Head of caudate nucleus (tissue), 42 donors: ENCODE results near the gene OSBPL8.

ENCODE experiments used
- DNase-seq, 42 donors: peaks; one replicate each; pipeline versions ENCODE4 v3.0.0 to v3.0.0-alpha.2; 2020 to 2021; ENCODE audit warnings: mixed read lengths in 7 of 42
- intact Hi-C: fragments of 100-400 bp; cut with DNase I; formaldehyde crosslinking; loops from one replicate; pipeline ENCODE4 v1.15.0; 2022

The OSBPL8 gene, protein sequence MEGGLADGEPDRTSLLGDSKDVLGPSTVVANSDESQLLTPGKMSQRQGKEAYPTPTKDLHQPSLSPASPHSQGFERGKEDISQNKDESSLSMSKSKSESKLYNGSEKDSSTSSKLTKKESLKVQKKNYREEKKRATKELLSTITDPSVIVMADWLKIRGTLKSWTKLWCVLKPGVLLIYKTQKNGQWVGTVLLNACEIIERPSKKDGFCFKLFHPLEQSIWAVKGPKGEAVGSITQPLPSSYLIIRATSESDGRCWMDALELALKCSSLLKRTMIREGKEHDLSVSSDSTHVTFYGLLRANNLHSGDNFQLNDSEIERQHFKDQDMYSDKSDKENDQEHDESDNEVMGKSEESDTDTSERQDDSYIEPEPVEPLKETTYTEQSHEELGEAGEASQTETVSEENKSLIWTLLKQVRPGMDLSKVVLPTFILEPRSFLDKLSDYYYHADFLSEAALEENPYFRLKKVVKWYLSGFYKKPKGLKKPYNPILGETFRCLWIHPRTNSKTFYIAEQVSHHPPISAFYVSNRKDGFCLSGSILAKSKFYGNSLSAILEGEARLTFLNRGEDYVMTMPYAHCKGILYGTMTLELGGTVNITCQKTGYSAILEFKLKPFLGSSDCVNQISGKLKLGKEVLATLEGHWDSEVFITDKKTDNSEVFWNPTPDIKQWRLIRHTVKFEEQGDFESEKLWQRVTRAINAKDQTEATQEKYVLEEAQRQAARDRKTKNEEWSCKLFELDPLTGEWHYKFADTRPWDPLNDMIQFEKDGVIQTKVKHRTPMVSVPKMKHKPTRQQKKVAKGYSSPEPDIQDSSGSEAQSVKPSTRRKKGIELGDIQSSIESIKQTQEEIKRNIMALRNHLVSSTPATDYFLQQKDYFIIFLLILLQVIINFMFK

DNA sequence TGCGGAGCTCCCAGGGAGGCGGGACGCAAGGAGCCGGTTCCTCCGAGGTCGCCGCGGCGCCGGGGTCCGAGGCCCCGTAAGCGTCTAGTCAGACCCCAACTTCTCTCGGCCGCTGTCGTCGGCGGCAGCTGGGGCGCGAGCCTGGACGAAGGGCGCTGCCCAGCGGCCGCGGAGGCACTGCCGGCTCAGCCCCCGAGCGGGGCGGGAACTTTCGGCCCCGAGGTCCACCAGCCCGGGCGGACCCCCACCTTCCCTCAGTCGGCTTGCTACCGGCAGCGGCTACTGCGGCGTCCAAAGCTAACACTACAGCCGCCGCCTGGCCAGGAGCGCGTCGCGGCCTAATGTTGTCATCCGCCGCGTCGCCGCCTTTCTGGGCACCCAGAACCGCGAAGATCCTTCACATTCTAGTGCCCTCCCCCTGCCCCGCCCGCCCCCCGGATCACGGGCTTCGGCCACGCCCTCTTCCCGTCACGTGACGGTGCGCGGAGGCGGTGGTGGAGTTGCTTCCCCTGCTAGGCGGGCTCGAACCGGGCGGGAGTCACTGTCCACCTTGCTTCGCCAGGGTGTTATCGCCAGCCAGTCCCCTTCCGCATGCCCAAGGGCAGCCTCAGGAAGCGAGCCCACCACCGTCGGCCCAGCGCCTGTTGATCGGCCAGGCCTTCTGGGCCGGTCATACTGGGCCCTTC, at the start of gene OSBPL8:
Gene OSBPL8, minus strand, starts transcription at position 372 of the 686 bp plus-strand sequence. CDS start 72,220 bp downstream, outside the sequence.
- intact Hi-C loops: loop anchor here (2.0 to 10.0 kb wide), 3 partner anchors 205 to 1045 kb away; partner anchors contain the start of genes BBS10, KRR1 and ZDHHC17
- peak; percentile 91 to 99 (median 97) for DNase-seq

DNA sequence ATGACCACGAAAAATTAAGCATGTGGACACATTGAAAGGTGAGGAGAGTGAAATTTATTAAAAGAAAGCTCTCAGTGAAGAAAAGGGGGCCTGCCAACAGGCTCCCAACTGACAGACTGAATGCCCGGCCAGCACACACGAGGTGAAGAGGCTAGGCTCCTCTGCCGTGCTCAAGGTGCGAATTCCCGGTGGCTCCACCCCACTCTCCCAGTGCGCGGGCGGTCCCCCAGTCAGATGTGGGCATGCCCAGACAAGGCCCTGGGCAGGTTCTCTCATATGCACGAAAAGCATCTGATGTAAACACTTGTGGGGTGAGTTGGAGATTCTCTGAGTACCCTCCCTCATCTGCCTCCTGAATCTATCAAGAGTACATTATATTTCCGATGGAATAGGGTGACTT, 48.5 kb upstream of the OSBPL8 start:
- DNase-seq: peak in 3 of 42 donors; percentile 4 to 27 (median 16)
- intact Hi-C loops: no loop called here

DNA sequence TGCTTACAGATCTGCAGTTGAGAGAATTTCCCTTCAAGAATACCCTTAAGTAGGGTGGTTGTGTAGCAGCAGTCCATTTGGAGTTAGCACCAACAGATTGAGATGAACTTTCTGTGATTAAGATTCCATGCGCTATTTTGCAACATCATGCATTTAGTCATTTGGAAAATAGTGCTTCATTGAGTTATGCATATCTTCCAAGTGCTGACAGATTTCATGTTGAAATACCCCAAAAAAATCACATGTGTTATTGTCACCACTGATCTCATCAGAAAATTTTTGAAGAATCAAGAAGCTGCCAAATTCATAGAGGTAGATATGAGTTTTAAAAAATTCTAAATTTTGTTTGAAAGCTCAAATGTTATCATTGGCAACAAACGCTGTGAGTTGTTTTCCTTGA, 35.5 kb upstream of the OSBPL8 start:
- DNase-seq: no peak
- intact Hi-C loops: no loop called here

DNA sequence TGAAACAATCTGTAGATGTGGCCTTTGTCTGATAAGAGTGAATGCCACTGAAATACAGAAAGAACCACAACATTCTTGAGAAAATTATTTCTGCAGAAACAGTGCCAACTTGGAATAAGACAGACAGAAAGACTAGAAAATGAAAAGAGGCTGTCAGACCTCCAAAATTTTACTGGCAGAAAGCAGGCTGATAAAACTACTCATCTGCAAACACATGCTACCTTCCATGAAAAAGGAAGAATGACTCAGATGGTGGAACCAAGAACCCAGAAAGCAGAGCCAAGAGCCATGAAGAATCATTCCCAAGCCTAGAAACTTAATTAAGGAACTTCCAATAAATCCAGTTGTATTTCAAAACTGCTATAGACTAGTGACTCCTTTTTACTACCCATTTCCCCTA, 31.9 kb upstream of the OSBPL8 start:
- intact Hi-C loops: no loop called here
- DNase-seq: no peak

DNA sequence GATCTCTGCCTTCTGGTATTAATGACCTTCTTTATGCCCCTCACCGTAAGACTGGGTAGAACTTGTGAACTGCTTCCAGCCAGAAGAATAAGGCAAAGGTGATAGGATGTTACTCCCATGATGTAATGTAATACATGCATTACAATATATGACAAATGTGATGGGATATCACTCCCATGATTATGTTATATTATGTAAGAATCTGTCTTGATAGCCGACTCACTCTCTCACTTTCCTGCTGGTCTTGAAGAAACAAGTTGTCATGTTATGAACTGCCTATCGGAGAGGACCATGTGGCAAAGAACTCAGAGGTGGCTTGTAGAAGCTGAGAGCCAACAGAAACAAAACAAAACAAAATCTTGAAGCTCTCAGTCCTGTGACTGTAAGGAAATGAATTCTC, 30.6 kb upstream of the OSBPL8 start:
- intact Hi-C loops: no loop called here
- no peak for DNase-seq

DNA sequence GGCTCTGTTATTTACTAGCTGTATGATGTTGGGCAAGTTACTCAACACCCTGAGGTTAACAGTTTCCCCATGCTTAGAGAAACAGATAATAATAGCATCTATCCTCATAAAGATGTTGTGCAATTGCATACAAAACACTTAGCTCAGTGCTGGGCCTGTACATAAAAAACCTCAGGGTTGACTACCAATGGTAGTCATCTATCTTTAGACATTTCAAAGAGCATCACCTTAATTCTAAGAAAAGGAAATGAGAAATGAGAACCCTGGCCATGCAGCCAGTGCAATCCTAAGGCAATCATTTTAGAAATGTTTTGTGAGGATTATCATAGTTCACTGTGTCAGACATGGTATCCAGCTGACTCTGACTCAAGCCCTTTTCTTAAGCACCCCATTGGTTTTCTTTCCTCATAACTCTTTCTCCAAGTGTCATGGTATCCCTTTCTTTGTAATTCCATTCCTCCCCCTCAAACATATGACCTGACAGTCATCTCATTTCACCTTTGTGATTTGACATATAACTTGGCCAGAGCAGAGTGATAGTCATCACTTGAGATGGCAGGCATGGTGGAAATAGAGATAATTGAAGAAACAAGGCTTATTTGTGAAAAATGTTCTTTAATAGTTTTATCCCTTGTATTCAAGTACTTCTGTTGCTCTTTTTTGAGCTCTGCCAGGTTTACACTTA, 29.5 kb upstream of the OSBPL8 start:
- intact Hi-C loops: no loop called here
- no peak for DNase-seq

DNA sequence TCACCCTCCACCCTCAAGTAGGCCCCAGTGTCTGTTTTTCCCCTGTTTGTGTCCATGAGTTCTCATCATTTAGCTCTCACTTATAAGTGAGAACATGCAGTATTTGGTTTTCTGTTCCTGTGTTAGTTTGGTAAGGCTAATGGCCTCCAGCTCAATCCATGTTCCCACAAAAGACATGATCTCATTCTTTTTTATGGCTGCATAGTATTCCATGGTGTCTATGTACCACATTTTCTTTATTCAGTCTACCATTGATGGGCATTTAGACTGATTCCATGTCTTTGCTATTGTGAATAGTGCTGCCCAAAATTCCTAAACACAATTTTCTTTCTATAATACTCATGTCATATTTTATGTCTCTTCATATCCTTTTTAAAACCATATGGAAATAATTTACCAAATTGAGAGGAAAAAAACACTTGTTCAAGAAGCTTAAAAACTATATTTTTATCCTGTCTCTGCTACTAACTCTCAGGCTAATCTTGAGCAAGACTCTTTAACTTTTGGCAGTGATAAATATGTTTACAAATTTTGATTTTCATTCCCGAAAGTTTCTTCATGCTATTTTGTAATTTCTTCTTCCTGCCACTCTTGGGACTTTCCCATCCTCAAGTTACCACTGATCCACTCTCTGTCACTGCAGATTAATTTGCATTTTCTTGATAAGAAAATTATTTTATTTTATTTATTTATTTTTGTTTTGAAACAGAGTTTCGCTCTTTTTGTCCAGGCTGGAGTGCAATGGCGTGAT, 28.0 kb upstream of the OSBPL8 start:
- no peak for DNase-seq
- intact Hi-C loops: no loop called here

DNA sequence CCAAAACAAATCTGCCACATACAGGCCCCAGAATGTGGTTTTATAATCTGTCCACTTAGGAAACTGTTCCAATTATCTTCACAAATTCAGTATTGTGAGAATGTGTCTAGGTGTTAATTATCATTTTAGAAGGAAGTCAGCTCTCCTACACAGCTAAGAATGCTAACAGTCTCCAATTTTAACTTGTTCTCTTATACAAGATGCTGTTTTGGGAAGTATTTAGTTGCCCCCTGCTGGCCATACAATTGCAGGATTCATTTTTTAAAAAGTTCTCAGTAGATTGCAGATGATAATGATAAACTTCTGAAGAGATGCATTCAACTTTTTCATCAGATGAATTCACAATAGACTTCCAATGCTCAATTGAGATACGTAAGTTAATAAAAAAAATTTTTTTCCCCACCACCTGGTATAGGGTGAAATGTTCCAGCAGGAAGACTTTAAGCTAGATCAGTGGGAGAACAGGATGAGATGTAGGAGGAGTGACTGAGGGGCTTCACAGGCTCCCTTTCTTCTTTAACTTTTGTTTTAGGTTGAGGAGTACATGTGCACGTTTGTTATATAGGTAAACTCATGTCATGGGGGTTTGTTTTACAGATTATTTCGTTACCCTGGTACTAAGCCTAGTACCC, 27.3 kb upstream of the OSBPL8 start:
- DNase-seq: peak in 20 of 42 donors; percentile 18 to 73 (median 50)
- intact Hi-C loops: no loop called here

DNA sequence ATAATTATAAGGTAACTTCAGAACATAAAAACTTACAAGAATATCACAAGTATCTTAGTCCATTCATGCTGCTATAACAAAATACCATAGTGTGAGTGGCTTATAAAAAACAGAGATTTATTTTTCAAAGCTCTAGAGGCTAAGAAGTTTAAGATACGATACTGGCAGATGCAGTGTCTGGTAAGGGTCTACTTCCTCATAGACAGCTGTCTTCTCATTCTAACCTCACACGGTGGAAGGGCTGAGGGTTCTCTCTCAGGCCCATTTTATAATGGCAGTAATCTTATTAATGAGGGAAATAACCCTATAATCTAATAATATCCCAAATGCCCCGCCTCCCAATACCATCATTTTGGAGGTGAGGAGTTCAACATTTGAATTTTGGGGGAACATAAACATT, 23.7 kb upstream of the OSBPL8 start:
- no peak for DNase-seq
- intact Hi-C loops: no loop called here

DNA sequence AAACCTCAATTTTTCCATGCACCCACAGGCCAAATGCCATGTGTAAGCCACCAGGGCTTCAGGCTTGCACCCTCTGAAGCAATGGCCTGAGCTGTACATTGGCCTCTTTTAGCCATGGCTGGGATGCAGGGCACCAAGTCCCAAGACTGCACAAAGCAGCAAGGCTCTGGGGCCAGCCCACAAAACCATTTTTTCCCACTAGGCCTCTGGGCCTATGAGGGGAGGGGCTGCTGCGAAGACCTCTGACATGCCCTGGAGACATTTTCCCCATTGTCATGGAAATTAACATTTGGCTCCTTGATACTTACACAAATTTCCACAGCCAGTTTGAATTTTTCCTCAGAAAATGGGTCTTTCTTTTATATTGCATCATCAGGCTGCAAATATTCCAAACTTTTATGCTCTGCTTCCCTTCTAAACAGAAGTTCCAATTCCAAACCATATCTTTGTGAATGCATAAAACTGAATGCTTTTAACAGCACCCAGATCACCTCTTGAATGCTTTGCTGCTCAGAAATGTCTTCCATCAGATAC, 14.3 kb upstream of the OSBPL8 start:
- intact Hi-C loops: no loop called here
- no peak for DNase-seq

DNA sequence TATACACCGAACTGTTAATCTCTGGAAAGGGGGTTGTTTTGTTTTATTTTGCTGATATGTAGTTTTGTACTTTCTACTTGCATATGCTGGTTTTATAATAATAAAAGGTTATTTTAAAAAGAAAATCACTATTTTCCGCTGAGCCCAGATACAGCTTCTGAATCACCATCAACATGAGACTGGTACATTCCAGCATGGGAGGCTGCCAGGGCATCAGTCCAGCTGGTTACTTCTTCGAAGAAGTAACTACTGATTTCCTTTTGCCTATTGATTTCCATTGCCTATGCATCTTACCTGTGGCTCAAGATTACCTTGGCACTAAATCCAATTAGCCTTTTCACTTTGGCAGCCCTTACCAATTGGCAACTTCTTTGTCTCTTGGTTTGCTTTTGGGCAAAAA, 11.7 kb upstream of the OSBPL8 start:
- DNase-seq: no peak
- intact Hi-C loops: no loop called here

DNA sequence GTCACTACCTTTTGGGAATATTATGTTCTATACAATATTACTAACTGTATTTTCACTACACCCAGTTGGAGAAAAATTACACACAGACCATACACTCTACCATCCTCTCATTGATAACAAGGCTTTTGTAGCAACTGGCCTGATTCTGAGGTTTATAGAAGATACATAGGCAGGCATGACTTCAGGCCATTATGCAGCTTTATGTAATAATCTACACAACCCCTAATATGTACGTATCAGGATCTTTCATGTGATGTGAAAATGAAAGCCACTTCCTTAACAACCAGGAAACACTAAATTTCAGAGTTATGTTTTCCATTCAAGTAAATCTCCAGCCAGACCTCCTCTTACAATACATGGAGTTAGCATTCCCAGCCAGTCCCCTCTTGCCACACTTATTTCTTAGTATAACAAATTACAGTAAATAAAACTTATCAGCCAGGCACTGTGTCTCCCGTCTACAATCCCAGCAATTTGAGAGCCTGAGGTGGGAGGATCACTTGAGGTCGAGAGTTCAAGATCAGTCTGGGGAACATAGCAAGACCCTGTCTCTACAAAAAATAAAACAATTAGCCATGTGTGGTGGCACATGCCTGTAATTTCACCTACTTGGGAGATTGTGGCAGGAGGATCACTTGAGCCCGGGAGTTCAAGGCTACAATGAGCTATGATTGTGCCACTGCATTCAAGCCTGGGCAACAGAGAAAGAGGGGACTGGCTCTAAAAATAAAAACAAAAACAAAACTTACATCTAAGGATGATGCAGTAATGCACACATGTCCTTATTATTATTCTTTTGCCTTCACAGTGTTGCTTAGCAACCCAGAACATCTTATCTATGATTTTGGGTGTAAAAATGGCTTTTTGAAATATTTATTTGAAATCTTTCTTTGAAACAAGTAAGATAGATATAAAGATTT, 10.4 kb upstream of the OSBPL8 start:
- intact Hi-C loops: loop anchor here (10.0 kb wide), 1 partner anchor 1055 kb away; the partner anchor contains the start of gene KRR1
- no peak for DNase-seq

DNA sequence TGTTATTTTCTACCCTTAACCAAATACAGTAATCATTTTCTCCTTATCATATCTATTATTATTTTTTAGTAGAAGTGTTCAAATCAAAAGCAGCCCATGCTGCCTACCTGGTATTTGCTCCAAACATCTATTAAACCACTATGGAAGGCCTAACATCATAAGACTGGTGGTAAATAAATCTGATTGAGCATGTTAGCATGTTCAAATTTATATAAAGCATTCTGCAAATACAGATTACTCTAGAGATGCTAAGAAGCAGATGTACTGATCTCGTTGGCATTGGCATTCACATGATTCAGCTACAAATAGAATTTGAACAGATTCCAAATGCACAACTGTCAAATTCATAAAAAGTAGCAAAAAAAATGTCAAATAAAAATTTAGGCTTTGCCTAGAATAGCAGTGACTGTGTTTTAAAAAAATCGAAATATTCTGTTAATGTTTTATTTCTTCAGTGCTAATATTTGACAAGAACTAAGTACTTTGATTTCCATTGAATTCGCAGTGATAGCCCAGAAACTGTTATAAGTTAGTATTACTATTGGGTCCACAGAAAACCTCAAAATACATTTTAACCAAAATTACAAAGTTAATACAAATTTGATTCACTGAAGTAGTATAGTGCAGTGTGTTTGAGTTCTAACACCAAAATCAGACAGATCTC, 9.4 kb upstream of the OSBPL8 start:
- peak in 1 of 42 donors; percentile 17 for DNase-seq
- intact Hi-C loops: loop anchor here (10.0 kb wide), 1 partner anchor 1054 kb away; the partner anchor contains the start of gene KRR1

DNA sequence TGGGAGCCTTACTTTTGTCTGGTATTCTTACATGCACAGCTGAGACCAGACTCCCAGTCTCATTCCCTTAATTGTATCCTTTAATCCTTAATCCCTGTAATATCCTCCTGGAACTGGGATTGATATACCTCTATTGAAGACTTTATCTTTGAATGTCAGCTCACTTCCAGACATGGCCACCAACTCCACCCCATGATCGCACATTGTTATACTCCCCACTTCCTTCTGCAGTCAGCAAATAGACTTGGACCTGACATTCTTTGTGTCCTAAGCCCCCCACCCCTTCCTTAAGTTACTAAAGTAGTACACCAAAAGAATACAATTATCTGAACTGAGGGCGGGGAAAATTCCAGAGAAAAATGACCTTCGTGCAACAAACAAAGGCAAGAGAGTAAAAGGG, 8.6 kb upstream of the OSBPL8 start:
- DNase-seq: no peak
- intact Hi-C loops: loop anchor here (10.0 kb wide), 1 partner anchor 1053 kb away; the partner anchor contains the start of gene KRR1

DNA sequence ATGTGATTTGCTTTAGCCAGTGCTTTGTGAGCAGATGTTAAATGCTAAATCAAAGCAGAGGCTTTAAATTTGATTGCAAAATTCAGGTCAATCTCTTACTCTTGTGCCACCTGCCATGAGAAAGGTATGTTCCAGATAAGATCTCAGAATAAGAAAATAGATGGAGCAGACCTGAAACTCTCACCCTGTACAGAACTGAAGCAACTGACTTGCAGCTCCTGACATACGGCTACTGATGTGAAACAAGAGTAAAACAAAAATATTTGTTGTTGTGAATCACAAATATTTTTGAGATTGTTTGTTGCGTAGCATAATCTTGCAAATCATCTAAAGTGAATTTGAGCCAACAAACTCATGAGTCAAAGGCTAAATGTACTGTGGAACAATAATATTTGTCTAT, 3.5 kb upstream of the OSBPL8 start:
- no peak for DNase-seq
- intact Hi-C loops: loop anchor here (10.0 kb wide), 1 partner anchor 1048 kb away; the partner anchor contains the start of gene KRR1

DNA sequence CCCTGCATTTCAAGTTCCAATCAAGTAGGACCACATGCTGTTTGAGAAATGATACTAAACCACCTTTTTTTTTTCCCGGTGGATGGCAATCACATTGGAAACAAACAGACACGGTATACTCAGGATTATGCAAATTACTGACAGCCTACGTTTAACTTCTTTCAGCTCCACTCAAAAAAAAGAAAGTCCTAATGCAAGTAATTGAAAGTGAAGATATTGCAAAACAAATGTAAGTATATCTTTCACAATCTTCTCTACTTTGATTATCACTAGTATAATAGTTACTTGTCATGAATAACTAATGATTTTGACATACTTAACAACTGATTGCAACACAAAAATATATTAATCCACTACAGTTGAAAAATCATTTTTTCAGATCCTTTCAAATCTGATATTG, 2.6 kb upstream of the OSBPL8 start:
- intact Hi-C loops: loop anchor here (10.0 kb wide), 1 partner anchor 1047 kb away; the partner anchor contains the start of gene KRR1
- no peak for DNase-seq
